ENCODE results near the gene EVA1A.

The EVA1A gene

DNA sequence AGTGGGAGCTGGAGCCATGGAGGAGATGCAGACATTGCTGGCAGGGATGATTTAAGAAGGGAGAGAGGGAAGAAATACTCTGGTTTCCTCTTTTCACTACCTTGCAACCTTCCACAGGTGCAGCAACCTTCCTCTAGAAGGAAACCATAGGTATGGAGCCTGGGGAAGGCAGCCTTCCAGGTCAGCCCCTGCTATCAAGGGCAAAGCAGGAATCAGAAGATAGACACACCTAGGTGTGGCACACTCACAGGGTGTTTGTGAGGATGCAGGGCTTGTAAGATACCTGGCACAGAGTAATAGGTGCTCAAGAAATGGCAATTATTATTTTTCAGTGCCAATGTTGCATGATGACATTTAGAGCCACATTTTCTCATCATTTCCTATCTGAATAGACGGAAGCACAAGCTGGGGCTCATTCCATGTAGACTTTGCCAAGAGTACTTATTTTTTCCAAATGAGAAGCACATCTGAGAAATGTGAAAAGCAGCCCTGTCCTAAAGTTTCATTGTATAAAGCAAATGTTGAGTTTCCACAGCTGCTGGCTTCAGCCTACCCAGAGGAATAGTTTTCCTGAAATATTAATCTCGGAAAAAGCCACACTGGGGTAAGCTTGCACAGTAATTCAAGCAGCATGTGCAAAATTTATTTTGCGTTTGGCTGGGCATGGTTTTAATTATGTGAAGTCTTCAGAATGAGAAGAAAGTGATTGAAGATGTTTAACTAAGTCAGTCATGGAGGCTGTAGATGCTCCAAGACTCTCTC is 20.6 kb downstream of the EVA1A start (continued):
- TF ChIP-seq, protein P1, sequence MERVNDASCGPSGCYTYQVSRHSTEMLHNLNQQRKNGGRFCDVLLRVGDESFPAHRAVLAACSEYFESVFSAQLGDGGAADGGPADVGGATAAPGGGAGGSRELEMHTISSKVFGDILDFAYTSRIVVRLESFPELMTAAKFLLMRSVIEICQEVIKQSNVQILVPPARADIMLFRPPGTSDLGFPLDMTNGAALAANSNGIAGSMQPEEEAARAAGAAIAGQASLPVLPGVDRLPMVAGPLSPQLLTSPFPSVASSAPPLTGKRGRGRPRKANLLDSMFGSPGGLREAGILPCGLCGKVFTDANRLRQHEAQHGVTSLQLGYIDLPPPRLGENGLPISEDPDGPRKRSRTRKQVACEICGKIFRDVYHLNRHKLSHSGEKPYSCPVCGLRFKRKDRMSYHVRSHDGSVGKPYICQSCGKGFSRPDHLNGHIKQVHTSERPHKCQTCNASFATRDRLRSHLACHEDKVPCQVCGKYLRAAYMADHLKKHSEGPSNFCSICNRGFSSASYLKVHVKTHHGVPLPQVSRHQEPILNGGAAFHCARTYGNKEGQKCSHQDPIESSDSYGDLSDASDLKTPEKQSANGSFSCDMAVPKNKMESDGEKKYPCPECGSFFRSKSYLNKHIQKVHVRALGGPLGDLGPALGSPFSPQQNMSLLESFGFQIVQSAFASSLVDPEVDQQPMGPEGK (CRISPR knock-in tag; IDR thresholded peaks at IDR 0.05; ENCODE audit: borderline replicate concordance), result no peak

DNA sequence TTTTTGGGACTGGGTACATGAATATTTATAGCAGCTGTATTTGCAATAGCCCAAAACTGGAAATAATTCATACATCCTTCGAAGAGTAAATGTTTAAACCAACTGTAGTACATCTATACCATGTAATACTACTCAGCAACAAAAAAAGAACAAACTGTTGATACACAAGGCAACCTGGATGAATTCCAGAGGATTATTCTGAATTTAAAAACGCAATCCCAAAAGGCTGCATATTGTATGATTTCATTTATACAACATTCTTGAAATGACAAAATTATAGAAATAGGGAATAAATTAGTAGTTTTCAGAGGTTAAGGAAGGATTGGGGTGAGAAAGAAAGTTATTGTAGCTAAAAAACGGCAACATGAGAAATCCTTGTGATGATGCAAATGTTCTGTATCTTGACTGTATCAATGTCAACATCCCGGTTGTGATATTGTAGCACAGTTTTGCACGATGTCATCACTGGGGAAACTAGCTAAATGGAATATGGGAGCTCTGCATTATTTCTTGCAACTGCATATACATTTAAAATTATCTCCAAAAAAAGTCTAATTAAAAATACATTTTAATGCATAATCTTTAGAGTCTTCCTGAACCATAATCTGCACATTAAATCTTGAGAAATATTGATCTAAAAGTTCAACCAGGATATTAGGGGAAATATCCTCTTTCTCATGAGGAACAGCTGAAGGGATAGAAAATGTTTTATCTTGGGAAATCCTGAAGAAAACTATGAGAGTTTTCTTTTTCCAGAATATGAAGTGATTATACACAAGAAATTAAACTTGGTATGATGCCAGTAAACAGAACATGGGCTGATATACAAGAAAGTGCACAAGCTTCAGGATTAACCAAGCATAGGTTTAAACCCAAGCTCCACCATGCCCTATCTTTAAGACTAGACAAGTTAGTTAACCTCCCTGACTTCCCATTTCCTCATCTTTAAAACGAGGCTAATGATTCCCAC is 21.9 kb downstream of the EVA1A start:
- TF ChIP-seq, protein P1 (CRISPR knock-in tag; IDR thresholded peaks at IDR 0.05; ENCODE audit: borderline replicate concordance), result no peak
- TF ChIP-seq, protein P2, sequence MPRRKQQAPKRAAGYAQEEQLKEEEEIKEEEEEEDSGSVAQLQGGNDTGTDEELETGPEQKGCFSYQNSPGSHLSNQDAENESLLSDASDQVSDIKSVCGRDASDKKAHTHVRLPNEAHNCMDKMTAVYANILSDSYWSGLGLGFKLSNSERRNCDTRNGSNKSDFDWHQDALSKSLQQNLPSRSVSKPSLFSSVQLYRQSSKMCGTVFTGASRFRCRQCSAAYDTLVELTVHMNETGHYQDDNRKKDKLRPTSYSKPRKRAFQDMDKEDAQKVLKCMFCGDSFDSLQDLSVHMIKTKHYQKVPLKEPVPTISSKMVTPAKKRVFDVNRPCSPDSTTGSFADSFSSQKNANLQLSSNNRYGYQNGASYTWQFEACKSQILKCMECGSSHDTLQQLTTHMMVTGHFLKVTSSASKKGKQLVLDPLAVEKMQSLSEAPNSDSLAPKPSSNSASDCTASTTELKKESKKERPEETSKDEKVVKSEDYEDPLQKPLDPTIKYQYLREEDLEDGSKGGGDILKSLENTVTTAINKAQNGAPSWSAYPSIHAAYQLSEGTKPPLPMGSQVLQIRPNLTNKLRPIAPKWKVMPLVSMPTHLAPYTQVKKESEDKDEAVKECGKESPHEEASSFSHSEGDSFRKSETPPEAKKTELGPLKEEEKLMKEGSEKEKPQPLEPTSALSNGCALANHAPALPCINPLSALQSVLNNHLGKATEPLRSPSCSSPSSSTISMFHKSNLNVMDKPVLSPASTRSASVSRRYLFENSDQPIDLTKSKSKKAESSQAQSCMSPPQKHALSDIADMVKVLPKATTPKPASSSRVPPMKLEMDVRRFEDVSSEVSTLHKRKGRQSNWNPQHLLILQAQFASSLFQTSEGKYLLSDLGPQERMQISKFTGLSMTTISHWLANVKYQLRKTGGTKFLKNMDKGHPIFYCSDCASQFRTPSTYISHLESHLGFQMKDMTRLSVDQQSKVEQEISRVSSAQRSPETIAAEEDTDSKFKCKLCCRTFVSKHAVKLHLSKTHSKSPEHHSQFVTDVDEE (CRISPR knock-in tag; IDR thresholded peaks at IDR 0.05), result no peak
- TF ChIP-seq ISL1 (CRISPR knock-in tag; IDR thresholded peaks at IDR 0.05) (no peak), CSDC2 (CRISPR knock-in tag; IDR thresholded peaks at IDR 0.05) (no peak), ZFP3 (CRISPR knock-in tag; IDR thresholded peaks at IDR 0.05) (no peak), BACH2 (CRISPR knock-in tag; IDR thresholded peaks at IDR 0.05; ENCODE audit: borderline replicate concordance) (no peak), ZFP30 (CRISPR knock-in tag; IDR thresholded peaks at IDR 0.05) (no peak), TCF4 (CRISPR knock-in tag; IDR thresholded peaks at IDR 0.05; ENCODE audit: borderline replicate concordance) (no peak), ZNF565 (CRISPR knock-in tag; conservative IDR thresholded peaks at IDR 0.05; ENCODE audit: low read depth) (no peak)
- TF ChIP-seq, protein P3, sequence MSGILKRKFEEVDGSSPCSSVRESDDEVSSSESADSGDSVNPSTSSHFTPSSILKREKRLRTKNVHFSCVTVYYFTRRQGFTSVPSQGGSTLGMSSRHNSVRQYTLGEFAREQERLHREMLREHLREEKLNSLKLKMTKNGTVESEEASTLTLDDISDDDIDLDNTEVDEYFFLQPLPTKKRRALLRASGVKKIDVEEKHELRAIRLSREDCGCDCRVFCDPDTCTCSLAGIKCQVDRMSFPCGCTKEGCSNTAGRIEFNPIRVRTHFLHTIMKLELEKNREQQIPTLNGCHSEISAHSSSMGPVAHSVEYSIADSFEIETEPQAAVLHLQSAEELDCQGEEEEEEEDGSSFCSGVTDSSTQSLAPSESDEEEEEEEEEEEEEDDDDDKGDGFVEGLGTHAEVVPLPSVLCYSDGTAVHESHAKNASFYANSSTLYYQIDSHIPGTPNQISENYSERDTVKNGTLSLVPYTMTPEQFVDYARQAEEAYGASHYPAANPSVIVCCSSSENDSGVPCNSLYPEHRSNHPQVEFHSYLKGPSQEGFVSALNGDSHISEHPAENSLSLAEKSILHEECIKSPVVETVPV (CRISPR knock-in tag; IDR thresholded peaks at IDR 0.05), result no peak
- TF ChIP-seq, protein P4, sequence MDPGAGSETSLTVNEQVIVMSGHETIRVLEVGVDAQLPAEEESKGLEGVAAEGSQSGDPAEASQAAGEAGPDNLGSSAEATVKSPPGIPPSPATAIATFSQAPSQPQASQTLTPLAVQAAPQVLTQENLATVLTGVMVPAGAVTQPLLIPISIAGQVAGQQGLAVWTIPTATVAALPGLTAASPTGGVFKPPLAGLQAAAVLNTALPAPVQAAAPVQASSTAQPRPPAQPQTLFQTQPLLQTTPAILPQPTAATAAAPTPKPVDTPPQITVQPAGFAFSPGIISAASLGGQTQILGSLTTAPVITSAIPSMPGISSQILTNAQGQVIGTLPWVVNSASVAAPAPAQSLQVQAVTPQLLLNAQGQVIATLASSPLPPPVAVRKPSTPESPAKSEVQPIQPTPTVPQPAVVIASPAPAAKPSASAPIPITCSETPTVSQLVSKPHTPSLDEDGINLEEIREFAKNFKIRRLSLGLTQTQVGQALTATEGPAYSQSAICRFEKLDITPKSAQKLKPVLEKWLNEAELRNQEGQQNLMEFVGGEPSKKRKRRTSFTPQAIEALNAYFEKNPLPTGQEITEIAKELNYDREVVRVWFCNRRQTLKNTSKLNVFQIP (CRISPR knock-in tag; IDR thresholded peaks at IDR 0.05; ENCODE audit: borderline replicate concordance, low read depth), result no peak
- ATAC-seq, result no peak

DNA sequence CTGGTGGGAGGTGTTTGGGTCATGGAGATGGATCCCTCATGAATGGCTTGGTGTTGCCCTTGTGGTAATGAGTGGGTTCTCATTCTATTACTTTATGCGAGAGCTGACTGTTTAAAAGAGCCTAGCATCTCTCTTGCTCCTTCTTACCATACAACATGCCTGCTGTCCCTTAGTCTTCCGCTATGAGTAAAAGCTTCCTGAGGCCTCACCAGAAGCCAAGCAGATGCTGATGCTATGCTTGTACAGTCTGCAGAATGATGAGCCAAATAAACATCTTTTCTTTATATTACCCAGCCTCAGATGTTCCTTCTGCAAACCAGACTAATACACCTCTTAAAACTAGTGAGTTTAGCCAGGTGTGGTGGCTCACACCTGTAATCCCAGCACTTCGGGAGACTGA is 23.1 kb downstream of the EVA1A start:
- no peak for ATAC-seq
- TF ChIP-seq ZNF70 (CRISPR knock-in tag; IDR thresholded peaks at IDR 0.05) (no peak), ZC3H10 (CRISPR knock-in tag; IDR thresholded peaks at IDR 0.05) (no peak), SNAI2 (CRISPR knock-in tag; IDR thresholded peaks at IDR 0.05) (no peak), ZFP3 (CRISPR knock-in tag; IDR thresholded peaks at IDR 0.05) (no peak), ARNTL (CRISPR knock-in tag; IDR thresholded peaks at IDR 0.05; ENCODE audit: borderline replicate concordance, low read depth) (no peak), GLIS3 (CRISPR knock-in tag; IDR thresholded peaks at IDR 0.05) (no peak), ZNF8 (CRISPR knock-in tag; IDR thresholded peaks at IDR 0.05) (no peak), ZNF565 (CRISPR knock-in tag; conservative IDR thresholded peaks at IDR 0.05; ENCODE audit: low read depth) (no peak), ISL1 (CRISPR knock-in tag; IDR thresholded peaks at IDR 0.05) (no peak), BACH2 (CRISPR knock-in tag; IDR thresholded peaks at IDR 0.05; ENCODE audit: borderline replicate concordance) (no peak)
- TF ChIP-seq, protein P2 (CRISPR knock-in tag; IDR thresholded peaks at IDR 0.05), result no peak
- TF ChIP-seq, protein P5, sequence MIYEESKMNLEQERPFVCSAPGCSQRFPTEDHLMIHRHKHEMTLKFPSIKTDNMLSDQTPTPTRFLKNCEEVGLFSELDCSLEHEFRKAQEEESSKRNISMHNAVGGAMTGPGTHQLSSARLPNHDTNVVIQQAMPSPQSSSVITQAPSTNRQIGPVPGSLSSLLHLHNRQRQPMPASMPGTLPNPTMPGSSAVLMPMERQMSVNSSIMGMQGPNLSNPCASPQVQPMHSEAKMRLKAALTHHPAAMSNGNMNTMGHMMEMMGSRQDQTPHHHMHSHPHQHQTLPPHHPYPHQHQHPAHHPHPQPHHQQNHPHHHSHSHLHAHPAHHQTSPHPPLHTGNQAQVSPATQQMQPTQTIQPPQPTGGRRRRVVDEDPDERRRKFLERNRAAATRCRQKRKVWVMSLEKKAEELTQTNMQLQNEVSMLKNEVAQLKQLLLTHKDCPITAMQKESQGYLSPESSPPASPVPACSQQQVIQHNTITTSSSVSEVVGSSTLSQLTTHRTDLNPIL (CRISPR knock-in tag; IDR thresholded peaks at IDR 0.05; ENCODE audit: low read depth), result no peak
- TF ChIP-seq, protein P3 (CRISPR knock-in tag; IDR thresholded peaks at IDR 0.05), result no peak

Measured in SK-N-SH treated with all-trans-retinoic acid at 6 μM for 48 hours (cell line).